ENCODE data around the gene ASCC3.

ASCC3 gene

DNA sequence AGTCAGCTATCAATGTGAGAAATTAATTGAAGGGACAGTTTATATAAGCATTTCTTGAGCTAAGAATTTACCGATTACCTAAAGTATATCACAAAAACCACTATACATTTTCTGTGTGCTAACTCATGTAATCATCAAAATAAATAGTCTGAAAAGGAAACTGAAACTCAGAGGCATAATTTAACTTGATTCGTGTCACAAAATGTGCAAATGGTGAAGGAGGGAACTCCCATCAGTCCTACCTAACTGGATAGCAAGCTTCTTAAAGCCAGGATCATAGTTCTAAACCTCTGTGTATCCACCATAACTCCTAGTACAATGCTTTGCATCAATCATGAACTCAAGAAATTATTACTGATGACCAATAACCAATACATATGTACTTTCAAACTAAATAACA is 91.0 kb downstream of the ASCC3 start:
- no peak overlapping the region for H3K4me3 ChIP-seq (ENCODE audit: low read depth, low read length)
- TF ChIP-seq, protein P1, sequence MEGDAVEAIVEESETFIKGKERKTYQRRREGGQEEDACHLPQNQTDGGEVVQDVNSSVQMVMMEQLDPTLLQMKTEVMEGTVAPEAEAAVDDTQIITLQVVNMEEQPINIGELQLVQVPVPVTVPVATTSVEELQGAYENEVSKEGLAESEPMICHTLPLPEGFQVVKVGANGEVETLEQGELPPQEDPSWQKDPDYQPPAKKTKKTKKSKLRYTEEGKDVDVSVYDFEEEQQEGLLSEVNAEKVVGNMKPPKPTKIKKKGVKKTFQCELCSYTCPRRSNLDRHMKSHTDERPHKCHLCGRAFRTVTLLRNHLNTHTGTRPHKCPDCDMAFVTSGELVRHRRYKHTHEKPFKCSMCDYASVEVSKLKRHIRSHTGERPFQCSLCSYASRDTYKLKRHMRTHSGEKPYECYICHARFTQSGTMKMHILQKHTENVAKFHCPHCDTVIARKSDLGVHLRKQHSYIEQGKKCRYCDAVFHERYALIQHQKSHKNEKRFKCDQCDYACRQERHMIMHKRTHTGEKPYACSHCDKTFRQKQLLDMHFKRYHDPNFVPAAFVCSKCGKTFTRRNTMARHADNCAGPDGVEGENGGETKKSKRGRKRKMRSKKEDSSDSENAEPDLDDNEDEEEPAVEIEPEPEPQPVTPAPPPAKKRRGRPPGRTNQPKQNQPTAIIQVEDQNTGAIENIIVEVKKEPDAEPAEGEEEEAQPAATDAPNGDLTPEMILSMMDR (IDR thresholded peaks at IDR 0.05; ENCODE audit: control insufficient read depth, extremely low read depth, insufficient read depth) = no peak
- DNase-seq (ENCODE audit: low read depth) = no peak

DNA sequence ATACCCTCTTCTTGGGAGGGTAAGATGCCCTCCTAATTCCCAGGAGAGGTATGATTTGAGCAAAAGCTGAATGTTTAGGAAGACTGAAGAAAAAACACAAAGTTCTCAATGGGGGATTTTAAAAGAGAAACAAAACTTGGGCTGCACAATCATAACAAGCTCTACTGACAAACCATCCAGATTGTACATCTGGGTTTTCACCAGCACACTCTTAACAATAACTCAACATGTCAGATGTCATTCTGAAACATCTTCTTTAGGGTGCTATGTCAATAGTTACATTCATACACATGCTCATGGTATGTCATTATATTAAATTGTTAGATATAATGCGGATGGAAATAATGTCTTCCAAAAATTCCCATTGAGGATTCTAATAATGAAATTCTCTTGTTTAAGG is 95.1 kb downstream of the ASCC3 start:
- TF ChIP-seq, protein P1 (IDR thresholded peaks at IDR 0.05; ENCODE audit: control insufficient read depth, extremely low read depth, insufficient read depth) = no peak
- no peak for DNase-seq (ENCODE audit: low read depth)
- H3K4me3 ChIP-seq (ENCODE audit: low read depth, low read length) = no peak overlapping the region

GRCh38 chr6:100780648-100781047 is 100.5 kb downstream of the ASCC3 start:
- TF ChIP-seq, protein P1 (IDR thresholded peaks at IDR 0.05; ENCODE audit: control insufficient read depth, extremely low read depth, insufficient read depth) = no peak
- no peak overlapping the region for H3K4me3 ChIP-seq (ENCODE audit: low read depth, low read length)
- no peak for DNase-seq (ENCODE audit: low read depth)

GRCh38 chr6:100775667-100776066 is 105.5 kb downstream of the ASCC3 start:
- DNase-seq (ENCODE audit: low read depth) = no peak
- H3K4me3 ChIP-seq (ENCODE audit: low read depth, low read length) = no peak overlapping the region
- TF ChIP-seq, protein P1 (IDR thresholded peaks at IDR 0.05; ENCODE audit: control insufficient read depth, extremely low read depth, insufficient read depth) = peak; percentile 52

DNA sequence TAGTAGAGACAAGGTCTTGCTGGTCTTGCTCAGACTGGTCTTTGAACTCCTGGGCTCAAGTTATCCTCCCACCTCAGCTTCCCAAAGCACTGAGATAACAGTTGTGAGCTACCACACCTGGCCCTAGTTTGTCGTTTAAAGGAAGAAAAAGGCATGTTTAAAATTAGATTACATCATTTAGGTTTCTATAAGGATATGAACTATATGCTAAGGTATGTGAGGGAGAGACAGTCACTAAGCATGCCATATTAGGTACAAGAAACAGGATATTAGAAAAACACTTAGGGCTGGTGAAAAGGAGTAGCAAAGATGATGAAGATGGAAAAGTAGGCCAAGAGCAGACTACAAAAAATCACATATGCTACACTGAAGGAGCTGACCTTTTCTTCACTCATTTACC is 106.4 kb downstream of the ASCC3 start:
- no peak for DNase-seq (ENCODE audit: low read depth)
- H3K4me3 ChIP-seq (ENCODE audit: low read depth, low read length) = no peak overlapping the region
- TF ChIP-seq, protein P1 (IDR thresholded peaks at IDR 0.05; ENCODE audit: control insufficient read depth, extremely low read depth, insufficient read depth) = no peak

DNA sequence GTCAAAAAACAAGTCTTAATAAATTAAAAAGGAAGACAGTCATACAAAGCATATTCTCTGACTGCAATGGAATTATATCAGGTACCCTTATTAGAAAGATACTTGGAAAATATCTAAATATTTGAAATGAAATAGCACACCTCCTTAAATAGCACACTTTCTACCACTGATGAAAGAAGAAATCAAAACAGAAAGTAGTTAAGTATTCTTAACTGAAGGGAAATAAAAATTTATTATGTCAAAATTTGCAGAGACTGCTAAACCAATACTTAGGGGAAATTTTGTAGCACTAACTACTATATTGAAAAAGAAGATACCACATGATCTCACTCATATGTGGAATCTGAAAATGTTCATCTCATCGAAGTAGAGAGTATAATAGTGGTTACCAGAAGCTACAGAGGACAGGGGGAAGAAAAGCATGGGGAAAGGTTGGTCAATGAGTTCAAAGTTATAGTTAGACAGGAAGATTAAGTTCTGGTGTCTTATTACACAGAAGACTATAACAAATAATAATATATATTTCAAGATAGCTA is 112.2 kb downstream of the ASCC3 start:
- H3K4me3 ChIP-seq (ENCODE audit: low read depth, low read length) = no peak overlapping the region
- DNase-seq (ENCODE audit: low read depth) = no peak
- TF ChIP-seq, protein P1 (IDR thresholded peaks at IDR 0.05; ENCODE audit: control insufficient read depth, extremely low read depth, insufficient read depth) = no peak

GRCh38 chr6:100763617-100764241 is 117.4 kb downstream of the ASCC3 start:
- DNase-seq (ENCODE audit: low read depth) = no peak
- H3K4me3 ChIP-seq (ENCODE audit: low read depth, low read length) = no peak overlapping the region
- TF ChIP-seq, protein P1 (IDR thresholded peaks at IDR 0.05; ENCODE audit: control insufficient read depth, extremely low read depth, insufficient read depth) = no peak

Measured in LNCaP clone FGC (cell line).